ENCODE data around the gene IRF2BPL. TPM values are rescaled to one million over a fixed set of nuclear protein-coding genes. Genes with fewer than 3 reads are reported as not detected.

Gene IRF2BPL
- total RNA-seq, 2 experiments from 2014 or later = 36.2 to 37.7 TPM

GRCh38 chr14:77066578-77067172 is 38.2 kb upstream of the IRF2BPL start:
- Mint-ChIP-seq H3K4me1 (ENCODE audit: low read depth) (no peaks in the 10 kb centered on the region), H3K4me3 (no peak overlapping the region), H3K36me3 (ENCODE audit: low read depth) (no peaks in the 10 kb centered on the region), H3K27me3 (peaks cover 3% of the 10 kb centered on the region), H3K27ac (no peak overlapping the region), H3K9me3 (no peaks in the 10 kb centered on the region)
- POLR2A ChIA-PET = no interaction called here
- ATAC-seq (no peak), DNase-seq (no peak)
- intact Hi-C loops (cut with micrococcal nuclease) = no loop called here
- TF ChIP-seq CTCF (IDR thresholded peaks at IDR 0.05) = no peak
- CTCF ChIA-PET = interaction anchor here (1.2 to 8.9 kb wide), 5 partner anchors 25 to 195 kb away, joined by 4 to 452 read pairs (median 82); no protein-coding TSS in a partner anchor

GRCh38 chr14:77065851-77066577 is 37.5 kb upstream of the IRF2BPL start:
- ATAC-seq (no peak), DNase-seq (no peak)
- TF ChIP-seq CTCF (IDR thresholded peaks at IDR 0.05) = no peak
- no peaks in the 10 kb centered on the region for H3K4me1 Mint-ChIP-seq (ENCODE audit: low read depth)
- H3K9me3 Mint-ChIP-seq = no peaks in the 10 kb centered on the region
- CTCF ChIA-PET = interaction anchor here (2.9 to 8.9 kb wide), 3 partner anchors 147 to 191 kb away, joined by 7 to 133 read pairs (median 29); no protein-coding TSS in a partner anchor
- no peaks in the 10 kb centered on the region for H3K36me3 Mint-ChIP-seq (ENCODE audit: low read depth)
- H3K4me3 Mint-ChIP-seq = no peak overlapping the region
- H3K27me3 Mint-ChIP-seq = peaks cover 3% of the 10 kb centered on the region
- no peak overlapping the region for H3K27ac Mint-ChIP-seq
- POLR2A ChIA-PET = no interaction called here
- intact Hi-C loops (cut with micrococcal nuclease) = no loop called here

GRCh38 chr14:77064521-77065178 is 36.1 kb upstream of the IRF2BPL start:
- Mint-ChIP-seq H3K27ac (no peak overlapping the region), H3K4me1 (ENCODE audit: low read depth) (no peaks in the 10 kb centered on the region), H3K4me3 (no peak overlapping the region), H3K36me3 (ENCODE audit: low read depth) (no peaks in the 10 kb centered on the region), H3K9me3 (no peaks in the 10 kb centered on the region), H3K27me3 (peaks cover 1% of the 10 kb centered on the region)
- intact Hi-C loops (cut with micrococcal nuclease) = no loop called here
- ChIA-PET CTCF (interaction anchor here (1.0 to 8.9 kb wide), 5 partner anchors 11 to 356 kb away, joined by 4 to 133 read pairs (median 24); no protein-coding TSS in a partner anchor), POLR2A (interaction anchor here (0.5 to 1.4 kb wide), 2 partner anchors 102 to 196 kb away, joined by 3 to 4 read pairs; no protein-coding TSS in a partner anchor)
- no peak for TF ChIP-seq CTCF (IDR thresholded peaks at IDR 0.05)
- DNase-seq (no peak), ATAC-seq (no peak)

GRCh38 chr14:77063571-77064171 is 35.2 kb upstream of the IRF2BPL start:
- no peak for TF ChIP-seq CTCF (IDR thresholded peaks at IDR 0.05)
- H3K9me3 Mint-ChIP-seq = no peaks in the 10 kb centered on the region
- peaks cover 1% of the 10 kb centered on the region for H3K27me3 Mint-ChIP-seq
- H3K36me3 Mint-ChIP-seq (ENCODE audit: low read depth) = no peaks in the 10 kb centered on the region
- H3K4me1 Mint-ChIP-seq (ENCODE audit: low read depth) = no peaks in the 10 kb centered on the region
- intact Hi-C loops (cut with micrococcal nuclease) = no loop called here
- H3K27ac Mint-ChIP-seq = no peak overlapping the region
- ATAC-seq (no peak), DNase-seq (no peak)
- POLR2A ChIA-PET = interaction anchor here (0.6 to 1.4 kb wide), 3 partner anchors 9 to 195 kb away, joined by 3 to 4 read pairs (median 3); no protein-coding TSS in a partner anchor
- CTCF ChIA-PET = interaction anchor here (0.8 to 8.9 kb wide), 7 partner anchors 8 to 355 kb away, joined by 3 to 133 read pairs (median 7); no protein-coding TSS in a partner anchor
- H3K4me3 Mint-ChIP-seq = no peak overlapping the region
